ENCODE results near the gene PTPN23. TPM values are rescaled to one million over a fixed set of nuclear protein-coding genes. Genes with fewer than 3 reads are reported as not detected.

The PTPN23 gene
- total and polyA plus RNA-seq, 9 of the 15 experiments (the other 6 are each of a cell fraction or from before 2014, with no cell fraction given): 0.41 to 58.7 (median 7.2) TPM

DNA sequence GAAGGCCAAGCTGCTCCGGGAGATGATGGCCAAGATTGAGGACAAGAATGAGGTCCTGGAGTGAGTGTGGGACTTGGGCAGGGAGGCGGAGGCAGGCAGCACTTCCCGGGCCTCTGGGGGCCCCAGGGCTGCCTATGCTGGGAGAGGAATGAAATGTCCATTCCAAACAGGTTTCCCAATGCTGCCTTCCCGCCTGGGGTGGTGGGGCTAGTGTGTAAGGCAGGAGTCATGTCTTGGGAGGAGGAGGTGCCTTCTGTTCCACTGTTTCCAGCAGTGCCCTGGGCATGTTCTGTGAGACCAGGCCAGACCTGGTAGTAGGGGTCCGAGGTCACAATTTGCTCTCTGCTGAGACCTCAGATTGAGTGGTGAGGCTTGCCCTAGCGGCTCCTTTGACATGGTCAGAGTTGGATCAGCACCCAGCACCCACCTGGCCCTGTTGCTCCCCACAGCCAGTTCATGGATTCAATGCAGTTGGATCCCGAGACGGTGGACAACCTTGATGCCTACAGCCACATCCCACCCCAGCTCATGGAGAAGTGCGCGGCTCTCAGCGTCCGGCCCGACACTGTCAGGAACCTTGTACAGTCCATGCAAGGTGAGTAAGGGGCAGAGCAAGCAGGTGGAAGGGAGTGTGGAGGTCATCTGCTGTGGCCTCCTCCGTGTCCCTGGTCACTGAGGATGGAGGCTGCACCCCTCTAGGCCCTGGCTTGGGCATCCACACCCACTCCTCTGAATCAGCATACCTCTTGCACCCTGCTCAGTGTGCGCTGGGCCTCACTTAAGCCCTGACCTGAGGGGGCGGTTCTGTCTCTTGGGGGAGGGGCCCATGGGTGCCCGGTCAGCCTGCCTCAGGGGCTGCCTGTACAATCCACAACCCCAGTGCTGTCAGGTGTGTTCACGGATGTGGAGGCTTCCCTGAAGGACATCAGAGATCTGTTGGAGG lies 27.3 kb downstream of the PTPN23 start:
- no peak for ATAC-seq
- in situ Hi-C loops (cut with MboI): no loop called here
- intact Hi-C loops (cut with micrococcal nuclease): no loop called here
- peak; percentile 24 for TF ChIP-seq POLR2G (IDR thresholded peaks at IDR 0.05; ENCODE audit: low read depth, low read length)
- TF ChIP-seq, protein P1, sequence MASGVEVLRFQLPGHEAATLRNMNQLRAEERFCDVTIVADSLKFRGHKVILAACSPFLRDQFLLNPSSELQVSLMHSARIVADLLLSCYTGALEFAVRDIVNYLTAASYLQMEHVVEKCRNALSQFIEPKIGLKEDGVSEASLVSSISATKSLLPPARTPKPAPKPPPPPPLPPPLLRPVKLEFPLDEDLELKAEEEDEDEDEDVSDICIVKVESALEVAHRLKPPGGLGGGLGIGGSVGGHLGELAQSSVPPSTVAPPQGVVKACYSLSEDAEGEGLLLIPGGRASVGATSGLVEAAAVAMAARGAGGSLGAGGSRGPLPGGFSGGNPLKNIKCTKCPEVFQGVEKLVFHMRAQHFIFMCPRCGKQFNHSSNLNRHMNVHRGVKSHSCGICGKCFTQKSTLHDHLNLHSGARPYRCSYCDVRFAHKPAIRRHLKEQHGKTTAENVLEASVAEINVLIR (CRISPR knock-in tag; IDR thresholded peaks at IDR 0.05): no peak
- TF ChIP-seq EGR1 (conservative IDR thresholded peaks at IDR 0.05): peak; percentile 23
- no peak for DNase-seq (ENCODE audit: extremely low read depth in 1 of 4, low spot score in 3 of 4)
- Histone ChIP-seq H3K4me3 (no peak overlapping the region), H4K20me1 (replicated peaks; ENCODE audit: control insufficient read depth, insufficient read depth, low read length) (peaks cover 4% of the 10 kb centered on the region; the same call in 1 of the 2 replicates), H3K9ac (ENCODE audit: insufficient read depth in 1 of 2, low read depth in 2 of 2, low read length in 2 of 2) (peak overlapping the region in 1 of 2 experiments; percentile 48; a peak in 2 of 4 replicates), H3K9me3 (replicated peaks; ENCODE audit: control insufficient read depth, insufficient read depth, low read depth, low read length) (no peaks in the 10 kb centered on the region), H3K79me2 (ENCODE audit: control insufficient read depth, insufficient read depth, low read length) (peaks cover 15% of the 10 kb centered on the region; the same call in 2 of the 3 replicates), H3K9me1 (ENCODE audit: control insufficient read depth, insufficient read depth, low read length) (peaks cover 7% of the 10 kb centered on the region), H2AFZ (ENCODE audit: low read depth, low read length) (no peak overlapping the region), H3K27ac (ENCODE audit: extremely low read depth, low read depth, low read length) (no peak overlapping the region), H3K4me2 (ENCODE audit: insufficient read depth, low read length) (no peak overlapping the region), H3K27me3 (ENCODE audit: control insufficient read depth in 2 of 2, insufficient read depth in 2 of 2, low read length in 2 of 2) (no peaks in the 10 kb centered on the region), H3K4me1 (replicated peaks in 1 of 2; ENCODE audit: control insufficient read depth in 2 of 2, insufficient read depth in 2 of 2, low read length in 2 of 2) (peaks cover 28 to 69% of the 10 kb centered on the region in 2 experiments), H3K36me3 (ENCODE audit: control insufficient read depth, insufficient read depth, low read length) (peaks cover 84% of the 10 kb centered on the region; the same call in 2 of the 3 replicates)
- no TSS peak for BruUV-seq (replicated peaks)
- CTCF ChIA-PET (ENCODE audit: low intra/inter-chr PET ratio): no interaction called here
- WGBS (ENCODE audit: insufficient coverage, low coverage, missing lambda C conversion rate): 90% methylated on average over 18 of the region's 18 CpGs
- POLR2A ChIA-PET: interaction anchor here (0.6 to 1.4 kb wide), 7 partner anchors 9 to 485 kb away, joined by 3 to 7 read pairs (median 4); no protein-coding TSS in a partner anchor
- no peak for FAIRE-seq
